Measurements from ENCODE around the gene GINS3. TPM values are rescaled to one million over a fixed set of nuclear protein-coding genes. Genes with fewer than 3 reads are reported as not detected.

Gene GINS3
- total and polyA plus RNA-seq, 2 experiments from 2014 or later = 8.8 to 17.8 TPM

GRCh38 chr16:58448890-58449289, 56.6 kb downstream of the GINS3 start:
- no peak for ATAC-seq
- Histone ChIP-seq H3K4me2 (no peak overlapping the region), H3K27ac (ENCODE audit: low read depth) (no peak overlapping the region), H3F3A (replicated peaks; ENCODE audit: low read depth) (no peaks in the 10 kb centered on the region), H3K27me3 (ENCODE audit: insufficient read depth) (no peaks in the 10 kb centered on the region), H3K9me2 (ENCODE audit: insufficient read depth) (no peaks in the 10 kb centered on the region), H2AFZ (no peak overlapping the region), H3K36me3 (ENCODE audit: insufficient read depth) (no peaks in the 10 kb centered on the region), H4K20me1 (replicated peaks; ENCODE audit: insufficient read depth) (no peaks in the 10 kb centered on the region), H3K79me2 (replicated peaks; ENCODE audit: insufficient read depth) (no peaks in the 10 kb centered on the region), H3K4me1 (ENCODE audit: insufficient read depth) (no peaks in the 10 kb centered on the region), H3K4me3 (no peak overlapping the region)
- H3K36me3 Mint-ChIP-seq (ENCODE audit: low read depth) = no peaks in the 10 kb centered on the region
- H3K27me3 Mint-ChIP-seq (ENCODE audit: insufficient read depth, low read depth, poor library complexity) = peaks cover 2% of the 10 kb centered on the region
- no peaks in the 10 kb centered on the region for H3K4me1 Mint-ChIP-seq
- no peak for DNase-seq (ENCODE audit: low spot score)
- no peaks in the 10 kb centered on the region for H3K9me3 Mint-ChIP-seq
- H3K27ac Mint-ChIP-seq = no peak overlapping the region
- no peak for TF ChIP-seq STAT1 (IDR thresholded peaks at IDR 0.05; ENCODE audit: unreplicated experiment)
- no peak for TF ChIP-seq JUNB (IDR thresholded peaks at IDR 0.05; ENCODE audit: unreplicated experiment)
- TF ChIP-seq NANOG (IDR thresholded peaks at IDR 0.05; ENCODE audit: borderline replicate concordance) = no peak
- TF ChIP-seq, protein P1, sequence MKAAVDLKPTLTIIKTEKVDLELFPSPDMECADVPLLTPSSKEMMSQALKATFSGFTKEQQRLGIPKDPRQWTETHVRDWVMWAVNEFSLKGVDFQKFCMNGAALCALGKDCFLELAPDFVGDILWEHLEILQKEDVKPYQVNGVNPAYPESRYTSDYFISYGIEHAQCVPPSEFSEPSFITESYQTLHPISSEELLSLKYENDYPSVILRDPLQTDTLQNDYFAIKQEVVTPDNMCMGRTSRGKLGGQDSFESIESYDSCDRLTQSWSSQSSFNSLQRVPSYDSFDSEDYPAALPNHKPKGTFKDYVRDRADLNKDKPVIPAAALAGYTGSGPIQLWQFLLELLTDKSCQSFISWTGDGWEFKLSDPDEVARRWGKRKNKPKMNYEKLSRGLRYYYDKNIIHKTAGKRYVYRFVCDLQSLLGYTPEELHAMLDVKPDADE (IDR thresholded peaks at IDR 0.05) = no peak
- TF ChIP-seq POLR2AphosphoS5 (IDR thresholded peaks at IDR 0.05; ENCODE audit: low read depth) = no peak
- TF ChIP-seq EZH2 (IDR thresholded peaks at IDR 0.05; ENCODE audit: low read depth, unreplicated experiment) = no peak
- TF ChIP-seq ZNF331 (CRISPR knock-in tag; IDR thresholded peaks at IDR 0.05; ENCODE audit: low read depth) = no peak
- TF ChIP-seq REST (IDR thresholded peaks at IDR 0.05; ENCODE audit: unreplicated experiment) = no peak
- TF ChIP-seq ZNF462 (CRISPR knock-in tag; IDR thresholded peaks at IDR 0.05) = no peak
- TF ChIP-seq CTCF (conservative IDR thresholded peaks at IDR 0.05; ENCODE audit: low read depth in 2 of 2) = no peak
- TF ChIP-seq EZH2phosphoT487 (IDR thresholded peaks at IDR 0.05; ENCODE audit: unreplicated experiment) = no peak
- no peak for TF ChIP-seq CREB1 (CRISPR knock-in tag; IDR thresholded peaks at IDR 0.05; ENCODE audit: low read depth)
- TF ChIP-seq ZNF114 (CRISPR knock-in tag; IDR thresholded peaks at IDR 0.05) = no peak
- no peak overlapping the region; the same call in 2 of the 3 replicates for H3K4me3 Mint-ChIP-seq

All from GM23338 (cell line).